Right ventricle myocardium inferior (tissue), 1 donor: Measurements from ENCODE around the gene SLC39A2. TPM values are rescaled to one million over a fixed set of nuclear protein-coding genes. Genes with fewer than 3 reads are reported as not detected.
"Not testable (repeated sequence)": the region's sequence is repeated elsewhere in the genome, so short reads cannot be mapped to it uniquely, and the experiment has no call there.

Experiments used
- ATAC-seq: fragments of 200-7000 bp; cut with Tn5 transposase; one replicate; pipeline ENCODE4 v1.9.1; 2020; ENCODE audit warnings: mild to moderate bottlenecking, moderate library complexity
- DNase-seq: peaks from one replicate; pipeline ENCODE4 v3.0.0; 2021; ENCODE audit errors: missing footprints
- intact Hi-C: fragments of 100-400 bp; cut with DNase I; formaldehyde crosslinking; loops from one replicate; pipeline ENCODE4 v1.11.0; 2022
- microRNA-seq: library from miRNA; unstranded; fragments of <30 nt; microRNA quantifications from one replicate; pipeline ENCODE4 v1.2.0, GENCODE V29; 2020
- total RNA-seq: library from RNA; stranded (reverse); fragmentation: NEBNext Ultra II Directional; extraction: Animal tissue kit (Norgen Biotek cat#: 25700); gene quantifications from one replicate; pipeline ENCODE4 v1.2.1, GENCODE V29; 2021
- donor health status: DM: no; HTN: yes; CAD: no; lungs with severe emphysema.

Gene SLC39A2
- total RNA-seq, 1 donor from 2014 or later: not detected

GRCh38 chr14:21038441-21039422 lies 39.6 kb downstream of the SLC39A2 start:
- ATAC-seq (peak; percentile 97), DNase-seq (peak; percentile 91)
- intact Hi-C loops: loop anchor here (1.0 kb wide), 1 partner anchor 13 kb away; the partner anchor contains the start of gene NDRG2

DNA sequence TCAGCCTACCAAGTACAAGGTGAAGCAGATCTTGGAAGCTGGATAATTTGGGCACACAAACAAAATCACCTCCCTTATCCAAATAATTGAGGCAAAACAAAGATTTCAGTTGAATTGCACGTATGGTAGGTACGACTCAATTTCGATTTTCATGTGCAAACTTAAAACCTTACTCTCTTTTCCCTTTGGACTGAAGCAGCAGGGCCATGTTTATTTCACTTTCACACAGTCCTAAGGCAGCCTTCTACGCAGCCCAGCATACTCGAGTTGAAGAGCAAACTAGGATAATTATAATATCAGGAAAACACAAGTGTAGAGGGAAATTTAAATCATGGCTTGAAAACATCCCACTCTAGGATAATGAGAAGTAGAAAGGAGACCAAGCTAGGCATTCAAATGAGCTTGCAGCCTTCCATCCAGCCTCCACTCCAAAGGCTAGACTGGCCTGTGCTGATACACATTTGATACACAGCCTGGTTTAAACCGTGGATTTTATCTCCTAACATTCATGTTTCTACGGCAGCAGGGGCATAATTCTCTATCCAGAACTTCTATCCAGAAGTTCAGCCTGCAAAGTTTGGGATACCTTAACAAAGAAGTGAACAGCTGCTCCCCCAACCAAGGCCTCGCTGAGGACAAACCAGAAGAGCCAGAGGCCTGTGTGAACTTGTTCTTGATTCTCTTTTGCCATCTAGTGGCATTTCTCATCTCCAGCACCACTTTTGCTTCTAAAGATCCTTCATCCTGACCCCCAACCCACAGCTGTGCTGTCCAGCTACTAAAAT lies 40.7 kb downstream of the SLC39A2 start:
- peak; percentile 73 for ATAC-seq
- DNase-seq: no peak
- intact Hi-C loops: loop anchor here (1.0 to 5.0 kb wide), 5 partner anchors 14 to 357 kb away; partner anchors contain the start of genes NDRG2 and RNASE4

- no peak for ATAC-seq
- DNase-seq: no peak
- intact Hi-C loops: loop anchor here (1.0 to 5.0 kb wide), 4 partner anchors 26 to 358 kb away; partner anchors contain the start of gene RNASE4
Measured at GRCh38 chr14:21040370-21040925, 41.4 kb downstream of the SLC39A2 start.

- DNase-seq, ATAC-seq: not testable (repeated sequence)
- intact Hi-C loops: loop anchor here (1.0 to 5.0 kb wide), 4 partner anchors 27 to 359 kb away; partner anchors contain the start of gene RNASE4
Measured at GRCh38 chr14:21040941-21041340, 41.8 kb downstream of the SLC39A2 start.

- intact Hi-C loops: loop anchor here (2.0 to 5.0 kb wide), 2 partner anchors 61 to 360 kb away; partner anchors contain the start of gene RNASE4
- DNase-seq (no peak), ATAC-seq (no peak)
Measured at GRCh38 chr14:21041676-21042433, 42.8 kb downstream of the SLC39A2 start, which contains the start of gene RNASE7. TSS of gene RNASE7 (plus strand) at chr14:21042362. CDS start at chr14:21042993, 631 bp downstream.

- ATAC-seq (no peak), DNase-seq (no peak)
- intact Hi-C loops: loop anchor here (5.0 kb wide), 1 partner anchor 361 kb away; the partner anchor contains the start of gene RNASE4
Measured at GRCh38 chr14:21042918-21043317, 43.8 kb downstream of the SLC39A2 start.

DNA sequence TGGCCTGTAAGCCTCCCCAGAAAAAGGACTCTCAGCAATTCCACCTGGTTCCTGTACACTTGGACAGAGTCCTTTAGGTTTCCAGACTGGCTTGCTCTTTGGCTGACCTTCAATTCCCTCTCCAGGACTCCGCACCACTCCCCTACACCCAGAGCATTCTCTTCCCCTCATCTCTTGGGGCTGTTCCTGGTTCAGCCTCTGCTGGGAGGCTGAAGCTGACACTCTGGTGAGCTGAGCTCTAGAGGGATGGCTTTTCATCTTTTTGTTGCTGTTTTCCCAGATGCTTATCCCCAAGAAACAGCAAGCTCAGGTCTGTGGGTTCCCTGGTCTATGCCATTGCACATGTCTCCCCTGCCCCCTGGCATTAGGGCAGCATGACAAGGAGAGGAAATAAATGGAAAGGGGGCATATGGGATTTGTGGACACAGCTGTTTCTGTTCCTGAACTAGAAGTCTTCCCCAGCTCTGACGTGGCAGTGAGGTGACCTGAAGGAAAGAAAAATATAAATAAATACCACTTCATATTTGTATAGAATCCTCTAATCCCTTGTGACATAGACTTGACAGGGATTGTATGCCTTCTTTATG lies 44.4 kb downstream of the SLC39A2 start:
- intact Hi-C loops: loop anchor here (5.0 kb wide), 1 partner anchor 361 kb away; the partner anchor contains the start of gene RNASE4
- ATAC-seq (no peak), DNase-seq (no peak)

DNA sequence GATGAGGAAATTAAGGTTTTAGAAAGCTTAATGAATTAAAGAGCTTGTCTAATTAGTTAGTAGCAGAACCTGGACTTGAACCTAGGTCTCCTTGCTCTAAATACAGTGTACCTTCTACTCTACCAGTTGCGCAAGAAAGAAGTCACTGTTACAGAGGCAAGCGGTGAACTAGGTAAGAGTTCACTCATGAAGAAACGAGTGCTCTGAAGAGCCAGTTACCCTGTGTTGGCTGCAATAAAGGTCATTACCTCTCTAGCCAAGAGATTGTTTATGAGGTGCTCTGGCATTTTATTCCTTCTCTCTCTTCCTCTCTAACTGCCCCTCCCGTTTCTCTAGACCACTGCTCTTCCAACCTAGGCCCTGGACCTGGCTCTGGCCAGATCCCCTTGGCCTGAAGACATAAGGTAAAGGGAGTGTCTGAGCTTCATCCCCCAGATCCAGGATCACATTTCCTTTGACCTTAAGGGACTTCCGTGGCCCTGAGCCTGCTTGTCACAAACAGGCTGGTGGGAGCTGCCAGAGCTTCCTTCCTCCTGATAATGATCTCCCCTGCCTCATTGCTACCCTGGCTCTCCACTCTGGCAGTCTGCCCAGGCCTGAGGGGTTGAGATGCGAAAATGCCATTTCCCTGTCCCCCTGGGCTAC lies 45.0 kb downstream of the SLC39A2 start:
- no peak for DNase-seq
- ATAC-seq: peak; percentile 22
- intact Hi-C loops: loop anchor here (5.0 kb wide), 1 partner anchor 362 kb away; the partner anchor contains the start of gene RNASE4

DNA sequence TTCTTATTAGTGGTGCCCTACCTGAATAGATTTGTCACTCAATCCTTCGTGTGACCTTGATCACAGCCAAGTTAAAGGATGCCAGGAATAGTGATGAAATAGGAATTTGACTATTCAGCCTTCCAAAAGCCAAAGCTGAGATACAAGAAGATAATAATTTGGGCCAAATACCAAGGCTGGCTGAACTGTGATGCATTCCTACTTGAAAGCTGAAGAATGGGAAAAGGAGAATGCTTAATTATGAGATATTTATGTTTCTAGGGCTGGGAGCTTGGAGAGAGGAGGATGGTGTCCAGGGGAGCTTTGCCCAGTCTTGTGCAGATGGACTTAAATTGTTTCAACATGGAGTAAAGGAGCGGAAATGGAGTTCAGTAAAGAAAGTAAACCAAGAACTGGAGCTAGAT lies 48.3 kb downstream of the SLC39A2 start:
- DNase-seq (no peak), ATAC-seq (no peak)
- intact Hi-C loops: no loop called here

DNA sequence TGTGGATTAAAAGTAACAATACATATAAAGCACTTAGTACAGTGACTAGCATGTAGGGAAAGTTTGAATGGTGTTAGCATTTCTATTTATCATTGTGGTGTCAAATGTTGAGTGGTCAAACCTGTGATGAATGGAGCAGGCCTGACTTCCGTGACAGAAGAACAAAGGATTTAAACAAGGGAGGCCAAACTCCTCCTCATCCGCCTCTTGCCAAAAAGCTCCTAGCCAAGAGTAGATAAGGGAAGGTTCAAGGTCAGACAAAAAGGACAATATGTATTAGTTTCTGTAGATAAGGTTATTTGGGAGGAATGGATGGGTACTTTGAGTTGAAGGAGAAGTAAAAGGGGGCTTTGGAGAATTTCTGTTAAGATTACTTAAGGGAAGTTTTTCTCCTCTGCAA lies 49.5 kb downstream of the SLC39A2 start:
- DNase-seq (no peak), ATAC-seq (peak; percentile 50)
- intact Hi-C loops: no loop called here

GRCh38 chr14:21049271-21049673 lies 50.2 kb downstream of the SLC39A2 start:
- intact Hi-C loops: no loop called here
- DNase-seq (no peak), ATAC-seq (no peak)

DNA sequence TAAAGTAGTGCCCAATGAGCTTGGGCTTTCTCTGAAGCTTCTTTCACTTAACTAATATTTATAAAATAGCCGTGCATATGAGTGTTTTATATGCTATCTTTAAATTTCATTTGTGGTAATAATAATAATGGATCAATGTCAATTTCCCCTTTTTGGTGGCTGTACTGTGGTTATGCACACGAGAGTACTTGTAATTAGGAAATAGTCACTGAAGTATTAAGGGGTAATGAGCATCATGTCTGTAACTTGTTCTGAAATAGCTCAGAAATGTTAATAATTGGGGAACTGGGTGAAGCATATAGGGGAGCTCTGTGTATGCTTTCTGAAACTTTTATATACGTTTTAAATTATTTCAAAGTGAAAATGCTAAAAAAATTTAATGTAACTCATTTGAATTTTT lies 51.5 kb downstream of the SLC39A2 start:
- DNase-seq (no peak), ATAC-seq (no peak)
- intact Hi-C loops: no loop called here

Small RNA genes within 50 kb of the gene (microRNA-seq; reads per million reads assigned to microRNA genes)
- gene MIR6717: not detected

Other genes with a start within 250 kb of the SLC39A2 start
- not detected for gene EDDM3B, start 230.9 kb upstream of the SLC39A2 start, total RNA-seq
- gene RNASE6, start 218.0 kb upstream of the SLC39A2 start, total RNA-seq: 8.3 TPM
- 373 TPM for gene RNASE1, start 196.4 kb upstream of the SLC39A2 start, total RNA-seq
- gene RNASE3, start 107.9 kb upstream of the SLC39A2 start, total RNA-seq: not detected
- 2.6 TPM for gene RNASE2, start 43.8 kb upstream of the SLC39A2 start, total RNA-seq
- 44.5 TPM for gene METTL17, start 9.3 kb upstream of the SLC39A2 start, total RNA-seq
- gene NDRG2, start 25.8 kb downstream of the SLC39A2 start, total RNA-seq: 321 TPM
- 1.1 TPM for gene TPPP2, start 30.9 kb downstream of the SLC39A2 start, total RNA-seq
- not detected for gene RNASE13, start 35.5 kb downstream of the SLC39A2 start, total RNA-seq
- gene RNASE7, start 43.1 kb downstream of the SLC39A2 start, total RNA-seq: not detected
- gene RNASE8, start 58.5 kb downstream of the SLC39A2 start, total RNA-seq: not detected
- 25.5 TPM for gene ARHGEF40, start 71.0 kb downstream of the SLC39A2 start, total RNA-seq
- 49.4 TPM for gene ZNF219, start 99.4 kb downstream of the SLC39A2 start, total RNA-seq
- 0.41 TPM for gene TMEM253, start 101.8 kb downstream of the SLC39A2 start, total RNA-seq
- not detected for gene OR5AU1, start 156.8 kb downstream of the SLC39A2 start, total RNA-seq